Measurements from ENCODE around the gene GNPNAT1. TPM values are rescaled to one million over a fixed set of nuclear protein-coding genes. Genes with fewer than 3 reads are reported as not detected.

Gene GNPNAT1
- total and polyA plus RNA-seq, 2 of the 4 experiments (the other 2 are of a cell fraction): 19.4 to 30.5 TPM

DNA sequence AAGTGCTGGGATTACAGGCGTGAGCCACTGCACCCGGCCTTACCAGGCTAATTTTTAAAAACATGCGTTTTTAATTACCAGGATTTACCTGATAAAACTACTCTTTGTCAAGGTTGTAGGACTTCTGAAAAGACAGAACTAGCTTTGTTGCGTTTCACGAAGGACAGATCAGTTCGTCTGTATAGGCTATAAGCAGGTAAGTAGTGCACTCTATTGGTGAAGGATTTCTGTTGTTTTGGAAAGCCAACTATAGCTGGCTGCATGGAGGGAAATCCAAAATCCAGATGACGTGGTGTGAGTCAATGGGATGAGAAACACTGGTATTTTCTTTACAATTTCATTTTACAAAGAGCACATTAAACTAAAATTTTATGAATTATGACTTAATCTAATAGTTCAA, 14.6 kb downstream of the GNPNAT1 start:
- Histone ChIP-seq H3K9me3 (ENCODE audit: control insufficient read depth, insufficient read depth, low read length) (no peaks in the 10 kb centered on the region), H3K9ac (ENCODE audit: low read depth, low read length) (no peak overlapping the region), H2BK5ac (ENCODE audit: low read depth, low read length, poor library complexity, severe bottlenecking) (no peak overlapping the region), H2AK5ac (ENCODE audit: low read depth, low read length) (no peak overlapping the region), H3K56ac (ENCODE audit: extremely low read depth, insufficient read depth, low read length) (no peak overlapping the region), H3K4me2 (ENCODE audit: low read depth, low read length) (no peak overlapping the region), H3K79me1 (ENCODE audit: low read depth in 1 of 2, low read length in 2 of 2) (peaks cover 6 to 19% of the 10 kb centered on the region in 2 experiments; a peak in 2 of 4 replicates), H4K5ac (ENCODE audit: low read depth, low read length) (no peak overlapping the region), H2BK120ac (ENCODE audit: low read depth, low read length) (no peak overlapping the region), H3K36me3 (ENCODE audit: control insufficient read depth, insufficient read depth, low read length) (peaks cover 18% of the 10 kb centered on the region), H3K4me1 (ENCODE audit: control insufficient read depth, insufficient read depth, low read length) (no peaks in the 10 kb centered on the region), H4K91ac (ENCODE audit: insufficient read depth, low read depth, low read length) (no peak overlapping the region), H3K9me1 (ENCODE audit: insufficient read depth, low read length) (no peaks in the 10 kb centered on the region), H2BK20ac (ENCODE audit: low read depth, low read length) (no peak overlapping the region), H3K23ac (ENCODE audit: low read depth, low read length) (no peak overlapping the region), H3K14ac (replicated peaks; ENCODE audit: low read depth, low read length) (no peak overlapping the region), H4K20me1 (ENCODE audit: insufficient read depth, low read length) (no peaks in the 10 kb centered on the region), H2AFZ (replicated peaks; ENCODE audit: low read length, poor library complexity) (no peak overlapping the region), H3K27me3 (ENCODE audit: control insufficient read depth, insufficient read depth, low read length) (no peaks in the 10 kb centered on the region), H3K18ac (ENCODE audit: low read depth, low read length) (no peak overlapping the region), H2BK15ac (ENCODE audit: low read depth, low read length) (no peak overlapping the region), H3K27ac (ENCODE audit: insufficient read depth, low read length) (no peak overlapping the region), H4K8ac (ENCODE audit: low read depth in 2 of 2, low read length in 2 of 2) (no peak overlapping the region), H3K4ac (ENCODE audit: low read depth, low read length) (no peak overlapping the region), H3K4me3 (ENCODE audit: insufficient read depth, low read depth, low read length) (no peak overlapping the region), H2AK9ac (replicated peaks; ENCODE audit: low read depth, low read length, poor library complexity) (no peak overlapping the region)
- BruUV-seq (replicated peaks): no TSS peak
- CTCF ChIA-PET: no interaction called here
- POLR2A ChIA-PET (ENCODE audit: unreplicated experiment): interaction anchor here (0.6 kb wide), 1 partner anchor 238 kb away, joined by 11 read pairs; no protein-coding TSS in a partner anchor
- intact Hi-C loops (cut with micrococcal nuclease): no loop called here
- dilution Hi-C loops (cut with HindIII; ENCODE audit: low sequenced_read_pairs, unreplicated experiment): no loop called here
- in situ Hi-C loops (cut with MboI; ENCODE audit: low sequenced_read_pairs): no loop called here
- no peak for TF ChIP-seq RAD21 (IDR thresholded peaks at IDR 0.05; ENCODE audit: low read length)
- TF ChIP-seq BHLHE40 (IDR thresholded peaks at IDR 0.05; ENCODE audit: low read depth, low read length): no peak
- TF ChIP-seq, protein P1, sequence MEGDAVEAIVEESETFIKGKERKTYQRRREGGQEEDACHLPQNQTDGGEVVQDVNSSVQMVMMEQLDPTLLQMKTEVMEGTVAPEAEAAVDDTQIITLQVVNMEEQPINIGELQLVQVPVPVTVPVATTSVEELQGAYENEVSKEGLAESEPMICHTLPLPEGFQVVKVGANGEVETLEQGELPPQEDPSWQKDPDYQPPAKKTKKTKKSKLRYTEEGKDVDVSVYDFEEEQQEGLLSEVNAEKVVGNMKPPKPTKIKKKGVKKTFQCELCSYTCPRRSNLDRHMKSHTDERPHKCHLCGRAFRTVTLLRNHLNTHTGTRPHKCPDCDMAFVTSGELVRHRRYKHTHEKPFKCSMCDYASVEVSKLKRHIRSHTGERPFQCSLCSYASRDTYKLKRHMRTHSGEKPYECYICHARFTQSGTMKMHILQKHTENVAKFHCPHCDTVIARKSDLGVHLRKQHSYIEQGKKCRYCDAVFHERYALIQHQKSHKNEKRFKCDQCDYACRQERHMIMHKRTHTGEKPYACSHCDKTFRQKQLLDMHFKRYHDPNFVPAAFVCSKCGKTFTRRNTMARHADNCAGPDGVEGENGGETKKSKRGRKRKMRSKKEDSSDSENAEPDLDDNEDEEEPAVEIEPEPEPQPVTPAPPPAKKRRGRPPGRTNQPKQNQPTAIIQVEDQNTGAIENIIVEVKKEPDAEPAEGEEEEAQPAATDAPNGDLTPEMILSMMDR (conservative IDR thresholded peaks at IDR 0.05; ENCODE audit: low read depth, low read length): no peak
- no peak for TF ChIP-seq MXI1 (IDR thresholded peaks at IDR 0.05; ENCODE audit: borderline replicate concordance, low read depth, low read length)
- no peak for TF ChIP-seq RCOR1 (IDR thresholded peaks at IDR 0.05; ENCODE audit: insufficient replicate concordance, low read length)
- TF ChIP-seq FOS (IDR thresholded peaks at IDR 0.05; ENCODE audit: low read depth, low read length): no peak
- no peak for TF ChIP-seq CEBPB (IDR thresholded peaks at IDR 0.05; ENCODE audit: low read depth, low read length)
- TF ChIP-seq SMC3 (IDR thresholded peaks at IDR 0.05; ENCODE audit: low read depth, low read length): no peak
- TF ChIP-seq, protein P2, sequence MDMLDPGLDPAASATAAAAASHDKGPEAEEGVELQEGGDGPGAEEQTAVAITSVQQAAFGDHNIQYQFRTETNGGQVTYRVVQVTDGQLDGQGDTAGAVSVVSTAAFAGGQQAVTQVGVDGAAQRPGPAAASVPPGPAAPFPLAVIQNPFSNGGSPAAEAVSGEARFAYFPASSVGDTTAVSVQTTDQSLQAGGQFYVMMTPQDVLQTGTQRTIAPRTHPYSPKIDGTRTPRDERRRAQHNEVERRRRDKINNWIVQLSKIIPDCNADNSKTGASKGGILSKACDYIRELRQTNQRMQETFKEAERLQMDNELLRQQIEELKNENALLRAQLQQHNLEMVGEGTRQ (IDR thresholded peaks at IDR 0.05; ENCODE audit: low read depth, low read length): no peak
- no peak for TF ChIP-seq POLR2A (IDR thresholded peaks at IDR 0.05; ENCODE audit: low read depth, low read length)
- no peak for TF ChIP-seq RFX5 (IDR thresholded peaks at IDR 0.05; ENCODE audit: low read depth, low read length)
- no peak for TF ChIP-seq CHD1 (IDR thresholded peaks at IDR 0.05; ENCODE audit: low read depth, low read length)
- TF ChIP-seq MAZ (IDR thresholded peaks at IDR 0.05; ENCODE audit: borderline replicate concordance, low read depth, low read length): no peak
- no peak for DNase-seq
- ATAC-seq (ENCODE audit: low read depth): no peak
- WGBS, 2 experiments (ENCODE audit: extremely low coverage in 2 of 2, insufficient read length in 1 of 2): 100% methylated on average over 2 of the region's 7 CpGs; no CpG with 5 or more reads in 1 of the 2 experiments

All from IMR-90 (cell line).